Right lobe of liver (tissue), 6 donors: ENCODE results near the gene OR2B6. TPM values are rescaled to one million over a fixed set of nuclear protein-coding genes. Genes with fewer than 3 reads are reported as not detected.

ENCODE experiments used
- ATAC-seq, 4 donors: fragments of 200-7000 bp; cut with Tn5 transposase; one replicate each; pipeline ENCODE4 v1.9.1; 2020; ENCODE audit warnings: mild to moderate bottlenecking in 4 of 4, moderate library complexity in 4 of 4
- DNase-seq, 3 donors: peaks; one replicate each; pipeline ENCODE4 v3.0.0-alpha.2; 2020
- H3K27ac ChIP-seq, 3 donors: fragments of 200-600 bp; one replicate each; pipeline ENCODE4 v1.8.0; 2022
- H3K27me3 ChIP-seq, 2 donors: fragments of 200-600 bp; one replicate each; pipeline ENCODE4 v1.8.0; 2022
- H3K36me3 ChIP-seq, 4 donors: fragments of 200-600 bp; sonication (generic) in 1 of 4; one replicate each; pipeline versions ENCODE4 v1.5.1 to v1.8.0; 2017 to 2022; ENCODE audit warnings: control low read depth in 1 of 4
- H3K4me1 ChIP-seq, 4 donors: fragments of 200-600 bp; sonication (generic) in 1 of 4; one replicate each; pipeline versions ENCODE4 v1.5.1 to v1.8.0; 2017 to 2022; ENCODE audit warnings: control low read depth in 1 of 4
- H3K4me3 ChIP-seq, 3 donors: fragments of 200-600 bp; one replicate each; pipeline ENCODE4 v1.8.0; 2022
- H3K9me3 ChIP-seq, 4 donors: fragments of 200-600 bp; sonication (generic) in 1 of 4; one replicate each; pipeline versions ENCODE4 v1.5.1 to v1.8.0; 2017 to 2022; ENCODE audit warnings: control low read depth in 1 of 4
- CTCF ChIP-seq, 4 donors: fragments of 200-600 bp in 3 of 4; fragments of 450-650 bp in 1 of 4; IDR thresholded peaks; one replicate each; pipeline versions ENCODE4 v1.5.1 to v1.8.0; 2016 to 2022; ENCODE audit warnings: antibody characterized with exemption in 4 of 4, mild to moderate bottlenecking in 2 of 4
- POLR2A ChIP-seq: fragments of 450-650 bp; IDR thresholded peaks from one replicate; pipeline ENCODE4 v1.6.1; 2017; ENCODE audit warnings: antibody characterized with exemption, mild to moderate bottlenecking
- WGBS: methylation state at CpG from one replicate; pipeline ENCODE4 v1.1.6; 2018; ENCODE audit warnings: low coverage, low lambda C conversion rate; ENCODE audit not compliant: insufficient coverage; ENCODE audit errors: missing lambda C conversion rate; 5-methylcytosine and 5-hydroxymethylcytosine counted together
- intact Hi-C, 2 donors: fragments of 100-400 bp; cut with DNase I; formaldehyde crosslinking; loops; one replicate each; pipeline versions ENCODE4 v1.11.2 to v1.14.1; 2022
- total RNA-seq, 6 experiments: library from RNA; depleted of rRNA in 2 of 6; stranded (reverse); fragments of >200 nt in 2 of 6; fragmentation: NEBNext Ultra II Directional in 3 of 6; extraction: Animal tissue kit (Norgen Biotek cat#: 25700) in 3 of 6; gene quantifications; one replicate each; pipeline versions ENCODE4 v1.1.0 to v1.2.4, GENCODE V29; 2016 to 2023
- donor health status: DM: no; HTN: yes; CAD: no.
- donor health status: DM: no; HTN: no; CAD: no.
- donor health status: DM: no; HTN: no; CAD: no.
- donor health status: DM: no; HTN: yes; CAD: no.
- donor health status: DM: no; HTN: yes; CAD: no.

Gene OR2B6
- total RNA-seq, 6 experiments from 2014 or later = not detected

GRCh38 chr6:28001751-28002150 is 44.7 kb downstream of the OR2B6 start:
- Histone ChIP-seq H3K27ac (no peak overlapping the region), H3K9me3 (no peaks in the 10 kb centered on the region), H3K4me3 (no peak overlapping the region), H3K27me3 (no peaks in the 10 kb centered on the region), H3K4me1 (no peaks in the 10 kb centered on the region), H3K36me3 (no peaks in the 10 kb centered on the region)
- intact Hi-C loops = no loop called here
- ATAC-seq = no peak
- no peak for TF ChIP-seq CTCF (IDR thresholded peaks at IDR 0.05)
- no peak for TF ChIP-seq POLR2A
- WGBS = 46% methylated on average over 4 of the region's 5 CpGs
- no peak for DNase-seq

GRCh38 chr6:28002161-28002560 is 45.1 kb downstream of the OR2B6 start:
- H3K36me3 ChIP-seq = no peaks in the 10 kb centered on the region
- H3K27ac ChIP-seq = no peak overlapping the region
- no peak for ATAC-seq
- no peaks in the 10 kb centered on the region for H3K27me3 ChIP-seq
- H3K4me3 ChIP-seq = no peak overlapping the region
- H3K4me1 ChIP-seq = no peaks in the 10 kb centered on the region
- TF ChIP-seq CTCF (IDR thresholded peaks at IDR 0.05) (no peak), POLR2A (no peak)
- no peaks in the 10 kb centered on the region for H3K9me3 ChIP-seq
- intact Hi-C loops = no loop called here
- no peak for DNase-seq
- WGBS = no CpG with 5 or more reads among the region's 5 CpGs

GRCh38 chr6:28003059-28003458 is 46.0 kb downstream of the OR2B6 start:
- Histone ChIP-seq H3K4me3 (no peak overlapping the region), H3K36me3 (no peaks in the 10 kb centered on the region), H3K27me3 (no peaks in the 10 kb centered on the region), H3K4me1 (no peaks in the 10 kb centered on the region), H3K9me3 (no peaks in the 10 kb centered on the region), H3K27ac (no peak overlapping the region)
- no peak for TF ChIP-seq POLR2A
- TF ChIP-seq CTCF (IDR thresholded peaks at IDR 0.05) = no peak
- ATAC-seq (no peak), DNase-seq (no peak)
- 33% methylated on average over 1 of the region's 5 CpGs for WGBS
- intact Hi-C loops = no loop called here

GRCh38 chr6:28003661-28004060 is 46.6 kb downstream of the OR2B6 start:
- ATAC-seq (no peak), DNase-seq (no peak)
- Histone ChIP-seq H3K4me3 (no peak overlapping the region), H3K9me3 (no peaks in the 10 kb centered on the region), H3K4me1 (no peaks in the 10 kb centered on the region), H3K36me3 (no peaks in the 10 kb centered on the region), H3K27ac (no peak overlapping the region), H3K27me3 (no peaks in the 10 kb centered on the region)
- intact Hi-C loops = no loop called here
- TF ChIP-seq CTCF (IDR thresholded peaks at IDR 0.05) = no peak
- no peak for TF ChIP-seq POLR2A
- WGBS = 60% methylated on average over 3 of the region's 3 CpGs
